Peyer's patch (tissue), 4 donors: ENCODE results near the gene BCKDK. TPM values are rescaled to one million over a fixed set of nuclear protein-coding genes. Genes with fewer than 3 reads are reported as not detected.

Experiments
- DNase-seq, 3 donors: peaks; one replicate each; pipeline ENCODE4 v3.0.0-alpha.2; 2017 to 2019
- H3K27ac ChIP-seq, 4 donors: fragments of 200-600 bp; sonication (generic); one replicate each; pipeline ENCODE4 v1.5.1; 2016 to 2019
- H3K27me3 ChIP-seq, 2 donors: fragments of 200-600 bp; sonication (generic); one replicate each; pipeline ENCODE4 v1.5.1; 2019
- H3K36me3 ChIP-seq, 3 donors: fragments of 200-600 bp; sonication (generic); one replicate each; pipeline ENCODE4 v1.5.1; 2016 to 2019
- H3K4me1 ChIP-seq, 4 donors: fragments of 200-600 bp; sonication (generic); one replicate each; pipeline ENCODE4 v1.5.1; 2016 to 2019
- H3K4me3 ChIP-seq, 4 donors: fragments of 200-600 bp; sonication (generic); 1 replicate in 3 of 4; 2 replicates in 1 of 4; pipeline ENCODE4 v1.5.1; 2016 to 2019; ENCODE audit warnings: mild to moderate bottlenecking in 1 of 4
- H3K9me3 ChIP-seq, 4 donors: fragments of 200-600 bp; sonication (generic); one replicate each; pipeline ENCODE4 v1.5.1; 2016 to 2019; ENCODE audit warnings: mild to moderate bottlenecking in 1 of 4
- CTCF ChIP-seq, 6 experiments: fragments of 450-650 bp in 4 of 6; fragments of 200-600 bp in 2 of 6; sonication (generic) in 1 of 6; IDR thresholded peaks; one replicate each; pipeline ENCODE4 v1.5.1; 2017 to 2019; ENCODE audit warnings: antibody characterized with exemption in 6 of 6, mild to moderate bottlenecking in 3 of 6, moderate library complexity in 1 of 6
- POLR2A ChIP-seq, 2 donors: fragments of 450-650 bp; IDR thresholded peaks; one replicate each; pipeline ENCODE4 v1.5.1; 2017; ENCODE audit warnings: antibody characterized with exemption in 2 of 2, mild to moderate bottlenecking in 2 of 2, moderate library complexity in 2 of 2
- total RNA-seq, 4 donors: library from RNA; depleted of rRNA; stranded (reverse); fragments of >200 nt; gene quantifications; one replicate each; pipeline ENCODE4 v1.1.0, GENCODE V29; 2016

The BCKDK gene
- total RNA-seq, 4 donors from 2014 or later: 30.5 to 71.4 (median 41.8) TPM

- H3K4me3 ChIP-seq: no peak within 1 kb of the TSS
- no peak for TF ChIP-seq CTCF (IDR thresholded peaks at IDR 0.05)
- TF ChIP-seq POLR2A (IDR thresholded peaks at IDR 0.05): no peak
- DNase-seq: no peak
- H3K36me3 ChIP-seq: peaks cover 0 to 47% (median 0%) of the 10 kb centered on the region in 3 donors
- no peaks in the 10 kb centered on the region for H3K27me3 ChIP-seq
- H3K9me3 ChIP-seq: no peaks in the 10 kb centered on the region
- H3K27ac ChIP-seq: no peak within 1 kb of the TSS
- H3K4me1 ChIP-seq: peaks cover 0 to 6% (median 0%) of the 10 kb centered on the region in 4 donors
Measured at GRCh38 chr16:31088459-31089183, 19.6 kb upstream of the BCKDK start, which contains the start of gene PRSS53. PRSS53 (minus strand) TSS chr16:31088943; CDS start chr16:31088809, 134 bp downstream.

- Histone ChIP-seq H3K36me3 (peaks cover 0 to 46% (median 0%) of the 10 kb centered on the region in 3 donors), H3K4me3 (no peak overlapping the region), H3K9me3 (no peaks in the 10 kb centered on the region), H3K4me1 (peaks cover 0 to 6% (median 3%) of the 10 kb centered on the region in 4 donors), H3K27ac (no peak overlapping the region), H3K27me3 (no peaks in the 10 kb centered on the region)
- DNase-seq: no peak
- TF ChIP-seq POLR2A (IDR thresholded peaks at IDR 0.05) (no peak), CTCF (IDR thresholded peaks at IDR 0.05) (no peak)
Measured at GRCh38 chr16:31089199-31089598, 19.0 kb upstream of the BCKDK start.

- Histone ChIP-seq H3K27ac (no peak overlapping the region), H3K9me3 (no peaks in the 10 kb centered on the region), H3K36me3 (peaks cover 0 to 41% (median 0%) of the 10 kb centered on the region in 3 donors), H3K27me3 (no peaks in the 10 kb centered on the region), H3K4me1 (peaks cover 0 to 15% (median 9%) of the 10 kb centered on the region in 4 donors), H3K4me3 (no peak overlapping the region)
- DNase-seq: no peak
- TF ChIP-seq CTCF (IDR thresholded peaks at IDR 0.05) (no peak), POLR2A (IDR thresholded peaks at IDR 0.05) (no peak)
Measured at GRCh38 chr16:31090540-31090939, 17.6 kb upstream of the BCKDK start.

GRCh38 chr16:31092330-31092729 lies 15.9 kb upstream of the BCKDK start:
- DNase-seq: no peak
- Histone ChIP-seq H3K36me3 (peaks cover 0 to 31% (median 0%) of the 10 kb centered on the region in 3 donors), H3K4me3 (no peak overlapping the region), H3K27ac (no peak overlapping the region), H3K27me3 (no peaks in the 10 kb centered on the region), H3K9me3 (no peaks in the 10 kb centered on the region), H3K4me1 (peaks cover 0 to 19% (median 13%) of the 10 kb centered on the region in 4 donors)
- TF ChIP-seq CTCF (IDR thresholded peaks at IDR 0.05): no peak
- no peak for TF ChIP-seq POLR2A (IDR thresholded peaks at IDR 0.05)

- peak overlapping the region in 1 of 4 donors; percentile 67 for H3K27ac ChIP-seq
- peak in 2 of 3 donors; percentile 71 to 81 for DNase-seq
Measured at GRCh38 chr16:31093132-31093703, 15.0 kb upstream of the BCKDK start.

More at GRCh38 chr16:31093132-31093703, 15.0 kb upstream of the BCKDK start:
- TF ChIP-seq CTCF (IDR thresholded peaks at IDR 0.05) (no peak), POLR2A (IDR thresholded peaks at IDR 0.05) (peak in 1 of 2 donors; percentile 52)
- Histone ChIP-seq H3K27me3 (no peaks in the 10 kb centered on the region), H3K36me3 (peaks cover 0 to 31% (median 0%) of the 10 kb centered on the region in 3 donors), H3K9me3 (no peaks in the 10 kb centered on the region), H3K4me3 (peak overlapping the region in 2 of 4 donors; percentile 70 to 71), H3K4me1 (peaks cover 0 to 19% (median 13%) of the 10 kb centered on the region in 4 donors)
